Astrocyte of the spinal cord (primary cell): ENCODE results near the gene PHLDB3.
"Not testable (repeated sequence)": the region's sequence is repeated elsewhere in the genome, so short reads cannot be mapped to it uniquely, and the experiment has no call there.

ENCODE experiments used
- DNase-seq: peaks from one replicate; pipeline ENCODE4 v3.0.0; 2011; ENCODE audit warnings: low read depth, low spot score
- H3K4me3 ChIP-seq: 2 replicates; pipeline ENCODE4 v1.5.1; 2011; ENCODE audit warnings: low read depth, mild to moderate bottlenecking, low read length, moderate library complexity
- in situ Hi-C: cut with HindIII; loops from 2 replicates; pipeline ENCODE4 v1.10.0; 2017; ENCODE audit warnings: low sequenced_read_pairs
- TF ChIP-seq, protein P1 (sequence below): IDR thresholded peaks from 2 replicates; pipeline ENCODE4 v1.5.1; 2012; ENCODE audit warnings: low read depth, mild to moderate bottlenecking, low read length, inconsistent platforms

Gene PHLDB3

DNA sequence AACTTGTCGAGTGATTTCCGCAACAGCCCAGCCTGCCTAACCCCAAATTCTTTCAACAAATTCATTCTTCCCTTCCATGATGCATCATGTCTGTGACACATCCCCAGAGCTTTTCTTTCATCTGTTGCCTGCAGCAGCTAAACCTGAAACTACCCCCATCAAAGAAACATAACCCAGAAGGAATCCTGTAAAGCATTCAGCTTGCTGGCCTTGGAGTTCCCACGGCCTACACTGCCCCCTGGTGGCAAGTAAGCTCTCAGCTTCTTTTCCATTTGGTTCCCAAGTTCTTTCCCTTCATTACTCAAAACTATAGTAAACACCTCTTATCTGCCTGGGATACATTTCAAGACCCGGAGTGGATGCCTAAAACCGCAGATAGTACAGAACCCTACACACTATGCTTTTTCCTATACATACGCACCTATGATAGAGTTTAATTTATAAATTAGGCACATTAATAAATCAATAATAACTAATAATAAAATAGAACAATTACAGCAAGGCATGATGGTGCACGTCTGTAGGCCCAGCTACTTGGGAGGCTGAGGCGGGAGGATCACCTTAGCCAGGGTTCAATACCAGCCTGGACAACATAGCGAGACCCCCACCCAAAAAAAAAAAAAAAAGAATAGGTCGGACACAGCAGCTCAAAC lies 15.0 kb upstream of the PHLDB3 start:
- in situ Hi-C loops = no loop called here
- TF ChIP-seq, protein P1, sequence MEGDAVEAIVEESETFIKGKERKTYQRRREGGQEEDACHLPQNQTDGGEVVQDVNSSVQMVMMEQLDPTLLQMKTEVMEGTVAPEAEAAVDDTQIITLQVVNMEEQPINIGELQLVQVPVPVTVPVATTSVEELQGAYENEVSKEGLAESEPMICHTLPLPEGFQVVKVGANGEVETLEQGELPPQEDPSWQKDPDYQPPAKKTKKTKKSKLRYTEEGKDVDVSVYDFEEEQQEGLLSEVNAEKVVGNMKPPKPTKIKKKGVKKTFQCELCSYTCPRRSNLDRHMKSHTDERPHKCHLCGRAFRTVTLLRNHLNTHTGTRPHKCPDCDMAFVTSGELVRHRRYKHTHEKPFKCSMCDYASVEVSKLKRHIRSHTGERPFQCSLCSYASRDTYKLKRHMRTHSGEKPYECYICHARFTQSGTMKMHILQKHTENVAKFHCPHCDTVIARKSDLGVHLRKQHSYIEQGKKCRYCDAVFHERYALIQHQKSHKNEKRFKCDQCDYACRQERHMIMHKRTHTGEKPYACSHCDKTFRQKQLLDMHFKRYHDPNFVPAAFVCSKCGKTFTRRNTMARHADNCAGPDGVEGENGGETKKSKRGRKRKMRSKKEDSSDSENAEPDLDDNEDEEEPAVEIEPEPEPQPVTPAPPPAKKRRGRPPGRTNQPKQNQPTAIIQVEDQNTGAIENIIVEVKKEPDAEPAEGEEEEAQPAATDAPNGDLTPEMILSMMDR = peak; percentile 85
- H3K4me3 ChIP-seq = no peak overlapping the region
- peak; percentile 92 for DNase-seq

DNA sequence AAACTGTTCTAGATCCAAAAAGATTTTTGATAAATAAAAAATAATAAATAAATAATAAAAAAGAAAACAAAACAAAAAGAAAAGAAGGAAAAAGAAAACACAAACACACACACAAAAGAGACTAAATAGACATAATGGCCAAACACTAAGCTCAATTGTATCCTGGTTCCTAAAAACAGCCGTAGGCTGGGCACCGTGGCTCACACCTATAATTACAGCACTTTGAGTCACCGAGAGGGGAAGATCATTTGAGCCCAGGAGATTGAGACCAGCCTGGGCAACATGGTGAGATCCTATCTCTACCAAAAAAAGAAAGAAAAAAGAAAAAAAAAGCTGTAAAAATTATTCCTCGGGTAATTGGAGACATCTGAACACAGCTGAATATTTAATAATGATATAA lies 13.5 kb upstream of the PHLDB3 start:
- no peak overlapping the region for H3K4me3 ChIP-seq
- TF ChIP-seq, protein P1 = no peak
- no peak for DNase-seq
- in situ Hi-C loops = no loop called here

DNA sequence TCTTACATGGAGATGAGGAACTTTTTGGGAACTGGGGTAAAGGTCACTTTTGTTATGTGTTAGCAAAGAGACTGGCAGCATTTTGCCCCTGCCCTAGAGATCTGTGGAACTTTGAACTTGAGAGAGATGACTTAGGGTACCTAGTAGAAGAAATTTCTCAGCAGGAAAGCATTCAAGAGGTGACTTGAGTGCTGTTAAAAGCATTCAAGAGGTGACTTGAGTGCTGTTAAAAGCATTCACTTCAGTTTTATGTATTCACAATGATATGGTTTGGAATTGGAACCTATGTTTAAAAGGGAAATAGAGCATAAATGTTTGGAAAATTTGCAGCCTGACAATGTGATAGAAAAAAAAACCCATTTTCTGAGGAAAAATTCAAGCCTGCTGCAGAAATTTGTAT lies 7.9 kb upstream of the PHLDB3 start:
- in situ Hi-C loops, H3K4me3 ChIP-seq: not testable (repeated sequence)

DNA sequence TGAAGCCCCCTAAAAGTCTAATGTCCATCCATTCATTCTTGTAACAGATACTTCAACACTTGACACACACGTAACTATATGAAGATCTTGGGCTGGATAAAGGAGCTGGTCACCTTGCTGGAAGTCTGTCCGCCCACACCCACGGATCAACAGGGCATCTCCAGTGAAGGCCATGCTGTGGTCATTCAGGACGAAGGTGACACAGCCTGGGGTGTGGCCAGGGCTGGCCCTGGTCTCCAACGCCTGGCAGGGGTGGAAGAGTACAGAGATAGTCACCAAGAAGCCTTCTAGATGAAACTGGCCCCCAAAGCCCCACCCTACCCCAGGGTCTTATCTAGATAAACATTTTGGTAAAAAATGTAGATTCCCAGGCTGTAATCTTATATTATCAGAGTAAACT lies 6.8 kb upstream of the PHLDB3 start:
- TF ChIP-seq, protein P1 = no peak
- no peak for DNase-seq
- no peak overlapping the region for H3K4me3 ChIP-seq
- in situ Hi-C loops = no loop called here

More for the DNA sequence above, 7.9 kb upstream of the PHLDB3 start:
- not testable (repeated sequence) for DNase-seq

DNA sequence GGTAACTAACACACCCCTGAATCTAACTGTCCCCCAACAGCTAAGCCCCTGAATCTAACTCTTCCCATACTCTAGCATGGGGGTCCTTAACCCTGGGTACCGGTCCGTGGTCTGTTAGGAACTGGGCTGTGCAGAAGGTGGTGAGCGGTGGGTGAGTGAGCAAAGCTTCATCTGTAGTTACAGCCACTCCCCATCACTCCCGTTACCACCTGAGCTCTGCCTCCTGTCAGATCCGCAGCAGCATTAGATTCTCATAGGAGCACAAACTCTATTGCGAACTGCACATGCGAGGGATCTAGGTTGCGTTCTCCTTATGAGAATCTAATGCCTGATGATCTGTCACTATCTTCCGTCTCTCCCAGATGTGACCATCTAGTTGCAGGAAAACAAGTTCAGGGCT lies 6.2 kb upstream of the PHLDB3 start:
- H3K4me3 ChIP-seq = no peak overlapping the region
- in situ Hi-C loops = no loop called here
- TF ChIP-seq, protein P1 = no peak
- no peak for DNase-seq

DNA sequence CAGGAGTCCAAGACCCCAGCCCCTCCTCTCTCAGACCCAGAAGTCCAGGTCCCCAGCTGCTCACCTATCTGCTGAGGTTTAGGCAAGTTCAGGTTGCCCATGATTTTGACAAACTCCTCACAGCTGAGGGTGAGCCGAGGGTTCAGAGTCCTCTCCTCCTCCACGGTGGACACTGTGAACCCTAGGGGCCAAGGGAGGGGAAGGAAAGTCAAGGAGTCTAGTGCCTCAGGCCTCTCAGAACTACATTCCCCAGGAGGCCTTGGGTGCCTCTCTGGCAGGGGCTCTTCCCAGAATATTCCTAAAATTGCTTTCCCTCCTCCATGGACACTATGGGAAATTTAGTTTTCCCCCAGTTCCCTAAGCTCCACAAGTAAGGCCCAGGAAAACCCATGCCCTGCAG lies 3.3 kb upstream of the PHLDB3 start:
- no peak overlapping the region for H3K4me3 ChIP-seq
- in situ Hi-C loops = no loop called here
- no peak for DNase-seq
- TF ChIP-seq, protein P1 = no peak

DNA sequence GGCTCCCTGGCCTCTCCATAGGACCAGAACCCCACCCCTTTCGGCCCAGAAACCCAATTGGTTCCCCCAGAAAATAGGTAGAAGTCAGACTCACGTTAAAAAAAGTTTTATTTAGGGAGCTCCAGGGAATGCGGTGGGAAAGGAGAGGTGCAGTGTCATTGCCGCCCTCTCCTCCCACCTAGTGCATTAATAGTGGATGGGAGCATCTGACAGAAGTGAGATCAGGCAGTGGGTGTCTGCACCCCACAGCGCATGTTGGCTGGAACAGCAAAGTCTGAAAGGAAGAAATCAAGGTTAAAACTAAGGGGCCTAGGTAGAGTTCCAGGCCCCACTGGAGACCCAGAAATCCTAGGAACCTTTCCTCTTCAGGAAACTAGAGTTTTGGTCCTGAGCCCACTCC lies 2.1 kb upstream of the PHLDB3 start:
- H3K4me3 ChIP-seq = no peak overlapping the region
- TF ChIP-seq, protein P1 = no peak
- DNase-seq = no peak
- in situ Hi-C loops = no loop called here
